Osteocyte (in vitro differentiated cells): Measurements from ENCODE around the gene AP2A2. TPM values are rescaled to one million over a fixed set of nuclear protein-coding genes. Genes with fewer than 3 reads are reported as not detected.

Experiments used
- DNase-seq: peaks from one replicate; pipeline ENCODE4 v3.0.0; 2021; ENCODE audit warnings: mixed read lengths; ENCODE audit not compliant: unreplicated experiment; ENCODE audit errors: extremely low spot score
- H3K27ac Mint-ChIP-seq: one replicate; pipeline ENCODE4 v1.8.0; 2021; ENCODE audit warnings: mild to moderate bottlenecking, mixed read lengths; ENCODE audit not compliant: unreplicated experiment
- H3K27me3 Mint-ChIP-seq: one replicate; pipeline ENCODE4 v1.8.0; 2021; ENCODE audit warnings: mixed read lengths; ENCODE audit not compliant: unreplicated experiment
- H3K36me3 Mint-ChIP-seq: one replicate; pipeline ENCODE4 v1.8.0; 2021; ENCODE audit warnings: mixed read lengths; ENCODE audit not compliant: unreplicated experiment
- H3K4me1 Mint-ChIP-seq: one replicate; pipeline ENCODE4 v1.8.0; 2021; ENCODE audit warnings: mixed read lengths; ENCODE audit not compliant: unreplicated experiment
- H3K4me3 Mint-ChIP-seq: one replicate; pipeline ENCODE4 v1.8.0; 2021; ENCODE audit warnings: mild to moderate bottlenecking, moderate library complexity, mixed read lengths; ENCODE audit not compliant: unreplicated experiment
- H3K9me3 Mint-ChIP-seq: one replicate; pipeline ENCODE4 v1.8.0; 2021; ENCODE audit warnings: mixed read lengths; ENCODE audit not compliant: unreplicated experiment
- total RNA-seq: library from RNA; stranded (reverse); gene quantifications from 2 replicates; pipeline ENCODE4 v1.2.1, GENCODE V29; 2021
- TF ChIP-seq, protein P1 (sequence below): fragments of 200-600 bp; sonication (generic); IDR thresholded peaks from 2 replicates; pipeline ENCODE4 v1.5.0; 2021; ENCODE audit warnings: antibody characterized with exemption, mild to moderate bottlenecking, moderate library complexity

AP2A2 gene
- total RNA-seq, 1 donor from 2014 or later = 102 TPM

DNA sequence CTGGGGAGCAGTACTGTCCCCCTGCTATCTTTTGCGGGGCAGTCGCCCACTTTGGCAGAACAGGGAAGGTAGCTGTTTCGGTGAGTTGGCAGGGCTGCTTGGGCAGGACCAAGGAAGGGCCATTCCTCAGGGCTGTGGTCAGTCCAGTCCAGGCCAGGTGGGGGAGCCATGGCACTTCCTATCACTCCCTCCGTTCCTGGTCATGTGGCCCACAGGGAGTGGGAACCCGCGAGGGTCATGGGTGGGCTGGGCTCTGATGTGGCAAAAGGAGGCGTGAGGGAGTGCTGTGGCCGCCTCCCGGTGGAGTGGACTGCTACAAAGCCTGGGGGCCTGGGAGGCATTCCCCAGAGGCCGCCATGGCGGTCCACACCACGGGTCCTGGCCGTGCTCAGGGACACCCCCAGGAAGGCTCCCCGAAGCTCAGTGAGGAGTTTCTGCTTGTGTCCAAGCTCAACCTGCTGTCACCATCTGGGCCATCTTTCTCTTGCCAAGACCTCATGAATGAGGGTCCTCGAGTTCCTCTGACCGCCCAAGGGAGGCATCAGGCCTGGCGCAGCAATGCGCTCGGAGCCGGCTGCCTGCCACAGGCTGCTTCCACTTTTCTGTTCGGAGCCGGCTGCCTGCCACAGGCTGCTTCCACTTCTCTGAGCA lies 27.0 kb upstream of the AP2A2 start:
- no peaks in the 10 kb centered on the region for H3K27me3 Mint-ChIP-seq
- peaks cover 21% of the 10 kb centered on the region for H3K36me3 Mint-ChIP-seq
- H3K4me1 Mint-ChIP-seq = no peaks in the 10 kb centered on the region
- DNase-seq = no peak
- no peak overlapping the region for H3K4me3 Mint-ChIP-seq
- TF ChIP-seq, protein P1, sequence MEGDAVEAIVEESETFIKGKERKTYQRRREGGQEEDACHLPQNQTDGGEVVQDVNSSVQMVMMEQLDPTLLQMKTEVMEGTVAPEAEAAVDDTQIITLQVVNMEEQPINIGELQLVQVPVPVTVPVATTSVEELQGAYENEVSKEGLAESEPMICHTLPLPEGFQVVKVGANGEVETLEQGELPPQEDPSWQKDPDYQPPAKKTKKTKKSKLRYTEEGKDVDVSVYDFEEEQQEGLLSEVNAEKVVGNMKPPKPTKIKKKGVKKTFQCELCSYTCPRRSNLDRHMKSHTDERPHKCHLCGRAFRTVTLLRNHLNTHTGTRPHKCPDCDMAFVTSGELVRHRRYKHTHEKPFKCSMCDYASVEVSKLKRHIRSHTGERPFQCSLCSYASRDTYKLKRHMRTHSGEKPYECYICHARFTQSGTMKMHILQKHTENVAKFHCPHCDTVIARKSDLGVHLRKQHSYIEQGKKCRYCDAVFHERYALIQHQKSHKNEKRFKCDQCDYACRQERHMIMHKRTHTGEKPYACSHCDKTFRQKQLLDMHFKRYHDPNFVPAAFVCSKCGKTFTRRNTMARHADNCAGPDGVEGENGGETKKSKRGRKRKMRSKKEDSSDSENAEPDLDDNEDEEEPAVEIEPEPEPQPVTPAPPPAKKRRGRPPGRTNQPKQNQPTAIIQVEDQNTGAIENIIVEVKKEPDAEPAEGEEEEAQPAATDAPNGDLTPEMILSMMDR = peak; percentile 12
- no peaks in the 10 kb centered on the region for H3K9me3 Mint-ChIP-seq
- no peak overlapping the region for H3K27ac Mint-ChIP-seq

DNA sequence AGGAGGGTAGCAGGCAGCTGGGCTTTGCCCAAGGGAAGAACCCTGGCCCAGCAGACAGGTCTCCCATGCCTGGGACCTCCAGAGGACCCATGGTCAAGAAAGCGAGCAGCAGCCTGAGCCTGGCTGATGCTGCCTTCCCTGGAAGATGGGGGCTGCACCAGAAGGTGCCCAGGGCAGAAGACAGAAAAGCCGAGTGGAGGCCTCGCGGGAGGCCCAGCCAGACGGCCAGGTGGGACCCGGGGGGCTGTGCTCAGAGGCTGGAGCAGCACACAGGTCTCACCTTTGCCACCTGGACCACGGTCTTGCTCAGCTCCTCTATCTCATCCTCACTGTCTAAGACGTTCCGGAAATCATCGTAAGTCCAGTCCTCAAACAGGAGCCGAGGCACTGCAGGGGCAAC lies 25.9 kb upstream of the AP2A2 start:
- Mint-ChIP-seq H3K4me1 (no peaks in the 10 kb centered on the region), H3K9me3 (no peaks in the 10 kb centered on the region), H3K27me3 (no peaks in the 10 kb centered on the region), H3K27ac (no peak overlapping the region), H3K4me3 (no peak overlapping the region), H3K36me3 (peaks cover 25% of the 10 kb centered on the region)
- DNase-seq = no peak
- TF ChIP-seq, protein P1 = no peak

DNA sequence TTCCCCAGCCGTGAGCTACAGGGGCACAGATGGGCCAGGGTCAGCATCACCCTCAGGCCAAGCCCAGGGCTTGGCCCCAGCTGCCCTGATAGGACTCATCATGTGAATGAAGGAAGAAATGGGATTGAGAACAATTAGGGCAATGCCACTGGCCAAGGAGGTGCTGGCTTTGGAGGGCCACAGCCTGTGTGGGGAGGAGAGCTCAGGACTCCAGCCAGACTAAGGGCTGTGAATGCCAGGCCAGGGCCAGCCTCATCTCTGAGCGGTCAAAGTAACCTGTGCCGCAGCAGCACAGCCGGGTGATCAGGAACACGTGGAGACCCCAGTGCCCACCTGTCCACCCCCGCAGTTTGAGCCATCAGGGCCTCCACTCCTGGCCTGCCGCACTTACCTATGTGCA lies 25.1 kb upstream of the AP2A2 start:
- Mint-ChIP-seq H3K9me3 (no peaks in the 10 kb centered on the region), H3K4me1 (no peaks in the 10 kb centered on the region), H3K4me3 (no peak overlapping the region), H3K27me3 (no peaks in the 10 kb centered on the region), H3K27ac (no peak overlapping the region), H3K36me3 (peaks cover 25% of the 10 kb centered on the region)
- DNase-seq = no peak
- TF ChIP-seq, protein P1 = no peak

DNA sequence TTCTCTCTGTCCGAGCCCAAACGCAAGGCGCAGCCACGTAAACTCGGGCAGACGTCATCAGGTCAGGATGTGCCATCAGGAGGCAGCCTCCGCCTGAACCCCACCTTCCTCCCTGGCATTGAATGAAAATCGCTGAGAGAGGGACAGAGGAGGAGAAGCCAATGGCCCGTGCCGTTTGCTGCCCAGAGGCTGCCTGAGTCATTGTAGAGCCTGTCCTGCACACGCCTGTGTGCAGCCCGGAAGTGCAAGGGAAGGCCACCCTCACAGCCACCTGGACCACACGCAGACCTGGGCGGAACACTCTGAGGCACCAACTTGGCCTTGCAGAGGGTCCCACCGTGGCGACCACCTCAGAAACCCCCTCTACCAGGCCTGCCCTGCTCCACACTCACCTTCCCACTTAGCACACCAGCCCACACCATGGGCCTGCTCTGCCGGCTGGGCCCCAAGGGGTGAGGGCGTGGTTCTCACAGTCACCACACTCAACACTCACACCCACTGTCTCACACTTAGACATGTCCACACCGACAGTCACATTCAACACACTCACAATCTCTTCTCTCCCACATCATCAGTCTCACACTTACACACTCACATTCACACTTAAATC lies 24.1 kb upstream of the AP2A2 start:
- H3K4me3 Mint-ChIP-seq = no peak overlapping the region
- H3K27ac Mint-ChIP-seq = no peak overlapping the region
- no peaks in the 10 kb centered on the region for H3K4me1 Mint-ChIP-seq
- DNase-seq = no peak
- no peaks in the 10 kb centered on the region for H3K9me3 Mint-ChIP-seq
- H3K36me3 Mint-ChIP-seq = peaks cover 25% of the 10 kb centered on the region
- TF ChIP-seq, protein P1 = no peak
- H3K27me3 Mint-ChIP-seq = no peaks in the 10 kb centered on the region

DNA sequence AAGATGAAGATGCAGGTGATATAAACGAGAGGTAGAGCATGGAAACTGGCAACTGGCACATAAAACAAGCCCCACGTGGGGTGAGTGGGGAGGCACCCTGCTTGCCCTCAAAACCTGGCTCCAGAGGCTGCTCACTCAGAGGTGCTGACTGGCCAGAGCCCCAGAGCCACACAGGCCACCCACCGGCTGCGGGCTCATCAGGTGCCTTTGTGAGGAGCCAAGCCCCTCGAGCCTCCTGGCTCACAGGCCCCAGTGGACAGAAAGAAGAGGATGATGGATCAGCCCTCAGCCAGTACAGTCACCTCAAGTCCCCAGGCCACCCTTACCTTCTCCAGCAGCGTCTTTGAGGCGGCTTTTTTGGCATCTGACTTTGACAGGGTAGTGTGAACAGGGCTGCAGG lies 21.3 kb upstream of the AP2A2 start:
- no peak overlapping the region for H3K27ac Mint-ChIP-seq
- peaks cover 21% of the 10 kb centered on the region for H3K36me3 Mint-ChIP-seq
- H3K9me3 Mint-ChIP-seq = no peaks in the 10 kb centered on the region
- TF ChIP-seq, protein P1 = no peak
- H3K4me1 Mint-ChIP-seq = peaks cover 2% of the 10 kb centered on the region
- no peak for DNase-seq
- no peak overlapping the region for H3K4me3 Mint-ChIP-seq
- no peaks in the 10 kb centered on the region for H3K27me3 Mint-ChIP-seq
